ENCODE measurements around the gene SIGLEC1. TPM values are rescaled to one million over a fixed set of nuclear protein-coding genes. Genes with fewer than 3 reads are reported as not detected.

The SIGLEC1 gene
- total RNA-seq, 1 experiment from 2014 or later: not detected

Other genes with a start within 250 kb of the SIGLEC1 start
- gene ATRN, start 241.6 kb downstream of the SIGLEC1 start, total RNA-seq (2014; rRNA removed; shearing (Covaris generic); ENCODE audit: low replicate concordance): 7.9 and 8.2 TPM in 2 replicates
- not detected in 2 replicates for gene GFRA4, start 49.2 kb downstream of the SIGLEC1 start, total RNA-seq (2014; rRNA removed; shearing (Covaris generic); ENCODE audit: low replicate concordance)
- not detected in 2 replicates for gene ADAM33, start 30.6 kb downstream of the SIGLEC1 start, total RNA-seq (2014; rRNA removed; shearing (Covaris generic); ENCODE audit: low replicate concordance)
- gene HSPA12B, start 20.1 kb upstream of the SIGLEC1 start, total RNA-seq (2014; rRNA removed; shearing (Covaris generic); ENCODE audit: low replicate concordance): not detected in 2 replicates
- gene ADISSP, start 55.2 kb upstream of the SIGLEC1 start, total RNA-seq (2014; rRNA removed; shearing (Covaris generic); ENCODE audit: low replicate concordance): 44.1 and 60.4 TPM in 2 replicates
- not detected in 2 replicates for gene SPEF1, start 68.8 kb upstream of the SIGLEC1 start, total RNA-seq (2014; rRNA removed; shearing (Covaris generic); ENCODE audit: low replicate concordance)
- gene CENPB, start 74.1 kb upstream of the SIGLEC1 start, total RNA-seq (2014; rRNA removed; shearing (Covaris generic); ENCODE audit: low replicate concordance): 13.0 and 32.7 TPM in 2 replicates
- 11.7 and 15.3 TPM in 2 replicates for gene CDC25B, start 83.7 kb upstream of the SIGLEC1 start, total RNA-seq (2014; rRNA removed; shearing (Covaris generic); ENCODE audit: low replicate concordance)
- gene AP5S1, start 107.9 kb upstream of the SIGLEC1 start, total RNA-seq (2014; rRNA removed; shearing (Covaris generic); ENCODE audit: low replicate concordance): 5.3 and 7.1 TPM in 2 replicates
- 18.4 and 22.7 TPM in 2 replicates for gene MAVS, start 134.2 kb upstream of the SIGLEC1 start, total RNA-seq (2014; rRNA removed; shearing (Covaris generic); ENCODE audit: low replicate concordance)
- 19.2 and 41.5 TPM in 2 replicates for gene PANK2, start 176.8 kb upstream of the SIGLEC1 start, total RNA-seq (2014; rRNA removed; shearing (Covaris generic); ENCODE audit: low replicate concordance)

Measured in Karpas-422 (cell line).